ENCODE measurements around the gene ZNF655. TPM values are rescaled to one million over a fixed set of nuclear protein-coding genes. Genes with fewer than 3 reads are reported as not detected.
A peak's percentile ranks its signal among the peaks of the same experiment; 100 is the strongest.
"Not testable (repeated sequence)": the region's sequence is repeated elsewhere in the genome, so short reads cannot be mapped to it uniquely, and the experiment has no call there.

Gene ZNF655
- total RNA-seq, 1 donor from 2014 or later = 10.0 TPM

GRCh38 chr7:99560834-99561736 is 2.6 kb downstream of the ZNF655 start:
- DNase-seq = no peak

- DNase-seq = no peak
Measured at GRCh38 chr7:99561737-99562051, 3.3 kb downstream of the ZNF655 start.

GRCh38 chr7:99562114-99562784 is 3.8 kb downstream of the ZNF655 start:
- DNase-seq = no peak

GRCh38 chr7:99562832-99563231 is 4.4 kb downstream of the ZNF655 start:
- DNase-seq = peak; percentile 68

GRCh38 chr7:99563650-99564049 is 5.2 kb downstream of the ZNF655 start:
- DNase-seq = no peak

- not testable (repeated sequence) for DNase-seq
Measured at GRCh38 chr7:99568770-99569169, 10.3 kb downstream of the ZNF655 start.

GRCh38 chr7:99571768-99572167 is 13.3 kb downstream of the ZNF655 start:
- no peak for DNase-seq

- no peak for DNase-seq
Measured at GRCh38 chr7:99573257-99573656, 14.8 kb downstream of the ZNF655 start.

- no peak for DNase-seq
Measured at GRCh38 chr7:99576251-99576650, 17.8 kb downstream of the ZNF655 start.

- no peak for DNase-seq
Measured at GRCh38 chr7:99579281-99579955, 21.0 kb downstream of the ZNF655 start.

- peak; percentile 51 for DNase-seq
Measured at GRCh38 chr7:99579956-99580777, 21.7 kb downstream of the ZNF655 start.

GRCh38 chr7:99580778-99581332 is 22.4 kb downstream of the ZNF655 start:
- not testable (repeated sequence) for DNase-seq

- DNase-seq = no peak
Measured at GRCh38 chr7:99588868-99589267, 30.4 kb downstream of the ZNF655 start.

GRCh38 chr7:99594948-99595745 is 36.7 kb downstream of the ZNF655 start:
- DNase-seq = no peak

- no peak for DNase-seq
Measured at GRCh38 chr7:99596408-99596955, 38.0 kb downstream of the ZNF655 start.

- no peak for DNase-seq
Measured at GRCh38 chr7:99597762-99598501, 39.5 kb downstream of the ZNF655 start, which contains the start of gene TMEM225B. TMEM225B (plus strand) TSS chr7:99598267; CDS start chr7:99604389, 6,122 bp downstream.

GRCh38 chr7:99599836-99600235 is 41.4 kb downstream of the ZNF655 start:
- no peak for DNase-seq

GRCh38 chr7:99601656-99602310 is 43.3 kb downstream of the ZNF655 start:
- no peak for DNase-seq

GRCh38 chr7:99605527-99605926 is 47.1 kb downstream of the ZNF655 start:
- DNase-seq = no peak

GRCh38 chr7:99606531-99606930 is 48.1 kb downstream of the ZNF655 start:
- no peak for DNase-seq

Data from dermis blood vessel endothelial cell (primary cell).